PFSK-1 (cell line): ENCODE measurements around the gene RNFT2.

Source experiments
- FOXP2 ChIP-seq: optimal IDR thresholded peaks from 2 replicates; pipeline ENCODE3; 2011; ENCODE audit warnings: borderline replicate concordance, control low read depth, inconsistent platforms; ENCODE audit not compliant: insufficient read depth; ENCODE audit errors: extremely low read length, extremely low read depth
- POLR2AphosphoS5 ChIP-seq: IDR thresholded peaks from 2 replicates; pipeline ENCODE4 v1.6.1; 2012; ENCODE audit warnings: low read depth, mild to moderate bottlenecking, control low read depth, low read length, moderate library complexity
- REST ChIP-seq, 2 experiments: IDR thresholded peaks; 2 replicates each; pipeline versions ENCODE4 v1.6.1 to v1.8.0; 2011 to 2012; ENCODE audit warnings: low read depth in 2 of 2, low read length in 2 of 2, control low read depth in 1 of 2, inconsistent platforms in 1 of 2, mild to moderate bottlenecking in 1 of 2, moderate library complexity in 1 of 2; ENCODE audit not compliant: insufficient read depth in 1 of 2
- SIN3A ChIP-seq: IDR thresholded peaks from 2 replicates; pipeline ENCODE4 v1.6.1; 2012; ENCODE audit warnings: mild to moderate bottlenecking, low read length, moderate library complexity, borderline replicate concordance; ENCODE audit not compliant: insufficient read depth
- TAF1 ChIP-seq: IDR thresholded peaks from 2 replicates; pipeline ENCODE4 v1.6.1; 2012; ENCODE audit warnings: low read length, control low read depth, borderline replicate concordance; ENCODE audit not compliant: insufficient read depth

The RNFT2 gene

GRCh38 chr12:116892349-116893140, 154.4 kb downstream of the RNFT2 start:
- TF ChIP-seq SIN3A (no peak), POLR2AphosphoS5 (no peak), TAF1 (no peak), FOXP2 (no peak), REST (IDR thresholded peaks at IDR 0.05; ENCODE audit: insufficient read depth in 1 of 2, low read depth in 2 of 2, low read length in 2 of 2) (no peak)

- TF ChIP-seq FOXP2 = no peak
- no peak for TF ChIP-seq SIN3A
- TF ChIP-seq TAF1 = no peak
- no peak for TF ChIP-seq POLR2AphosphoS5
- no peak for TF ChIP-seq REST (IDR thresholded peaks at IDR 0.05; ENCODE audit: insufficient read depth in 1 of 2, low read depth in 2 of 2, low read length in 2 of 2)
Observed at GRCh38 chr12:116894913-116895312, 156.8 kb downstream of the RNFT2 start.

- no peak for TF ChIP-seq FOXP2
- TF ChIP-seq REST (IDR thresholded peaks at IDR 0.05; ENCODE audit: insufficient read depth in 1 of 2, low read depth in 2 of 2, low read length in 2 of 2) = no peak
- TF ChIP-seq SIN3A = no peak
- no peak for TF ChIP-seq TAF1
- TF ChIP-seq POLR2AphosphoS5 = no peak
Observed at GRCh38 chr12:116896411-116896924, 158.4 kb downstream of the RNFT2 start.

GRCh38 chr12:116897476-116897875, 159.4 kb downstream of the RNFT2 start:
- TF ChIP-seq POLR2AphosphoS5 (no peak), SIN3A (no peak), TAF1 (no peak), FOXP2 (no peak), REST (IDR thresholded peaks at IDR 0.05; ENCODE audit: insufficient read depth in 1 of 2, low read depth in 2 of 2, low read length in 2 of 2) (no peak)
